Activated CD4-positive, alpha-beta T cell treated with anti-CD3 and anti-CD28 coated beads, Interleukin-2, Interleukin-4, amounts not matched to agents 100 ng/mL and 50 ng/mL, durations not matched to agents 16 hours and 8 hours (primary cell): ENCODE measurements around the gene PIEZO1.
"Not testable (repeated sequence)": the region's sequence is repeated elsewhere in the genome, so short reads cannot be mapped to it uniquely, and the experiment has no call there.

Experiments
- DNase-seq: peaks from one replicate; pipeline ENCODE4 v3.0.0-alpha.2; 2020; ENCODE audit warnings: low spot score

PIEZO1 gene

GRCh38 chr16:88803264-88803987 lies 18.4 kb upstream of the PIEZO1 start, which contains the start of gene CDT1:
TSS of gene CDT1 (plus strand) at chr16:88803789. CDS start at chr16:88803832, 43 bp downstream.
- peak; percentile 87 for DNase-seq

- no peak for DNase-seq
These were observed 15.2 kb upstream of the PIEZO1 start for GRCh38 chr16:88800277-88800592.

- DNase-seq, result no peak
These were observed 14.7 kb upstream of the PIEZO1 start for GRCh38 chr16:88799569-88800276.

- DNase-seq, result no peak
These were observed 13.9 kb upstream of the PIEZO1 start for GRCh38 chr16:88798772-88799455.

GRCh38 chr16:88798073-88798472 lies 13.1 kb upstream of the PIEZO1 start:
- DNase-seq, result no peak

GRCh38 chr16:88796278-88796677 lies 11.3 kb upstream of the PIEZO1 start:
- no peak for DNase-seq

GRCh38 chr16:88793251-88793954 lies 8.4 kb upstream of the PIEZO1 start:
- DNase-seq, result no peak

GRCh38 chr16:88792668-88793250 lies 7.7 kb upstream of the PIEZO1 start:
- no peak for DNase-seq

GRCh38 chr16:88792078-88792550 lies 7.1 kb upstream of the PIEZO1 start:
- DNase-seq, result no peak

GRCh38 chr16:88790312-88791211 lies 5.5 kb upstream of the PIEZO1 start:
- DNase-seq, result peak; percentile 72

GRCh38 chr16:88789594-88789993 lies 4.6 kb upstream of the PIEZO1 start:
- DNase-seq, result no peak

- not testable (repeated sequence) for DNase-seq
These were observed 3.7 kb upstream of the PIEZO1 start for GRCh38 chr16:88788749-88789148.

GRCh38 chr16:88787579-88788314 lies 2.7 kb upstream of the PIEZO1 start:
- DNase-seq, result no peak

- DNase-seq, result no peak
These were observed 239 bp downstream of the PIEZO1 start for GRCh38 chr16:88784856-88785105.

GRCh38 chr16:88784074-88784855 lies 755 bp downstream of the PIEZO1 start:
- no peak for DNase-seq

GRCh38 chr16:88783391-88784073 lies 1.5 kb downstream of the PIEZO1 start:
- DNase-seq, result no peak

GRCh38 chr16:88782454-88783390 lies 2.3 kb downstream of the PIEZO1 start:
- DNase-seq, result peak; percentile 90
